HepG2 (cell line): ENCODE results near the gene CDK6. TPM values are rescaled to one million over a fixed set of nuclear protein-coding genes. Genes with fewer than 3 reads are reported as not detected.

Source experiments
- BRD4 ChIP-seq: sonication (generic); formaldehyde crosslinking; IDR thresholded peaks from 2 replicates; pipeline ENCODE4 v1.4.0; 2020; ENCODE audit warnings: missing genetic modification reagents
- ELF1 ChIP-seq: sonication (generic); formaldehyde crosslinking; IDR thresholded peaks from 2 replicates; pipeline ENCODE4 v1.4.0; 2020; ENCODE audit warnings: missing genetic modification reagents
- HMGXB4 ChIP-seq, 2 experiments: sonication (generic) in 1 of 2; formaldehyde crosslinking in 1 of 2; IDR thresholded peaks; 2 replicates each; pipeline versions ENCODE4 v1.4.0 to v1.6.1; 2018 to 2020; ENCODE audit warnings: missing genetic modification reagents in 2 of 2, borderline replicate concordance in 1 of 2, low read depth in 1 of 2, mild to moderate bottlenecking in 1 of 2, missing biosample characterization in 1 of 2
- HNRNPUL1 ChIP-seq: fragments of 200-400 bp; formaldehyde crosslinking; IDR thresholded peaks from 2 replicates; pipeline ENCODE4 v1.6.1; 2017; ENCODE audit warnings: low read depth, mild to moderate bottlenecking, low read length, moderate library complexity
- KDM3A ChIP-seq: IDR thresholded peaks from 2 replicates; pipeline ENCODE4 v1.6.1; 2018; ENCODE audit warnings: low read depth, missing compliant biosample characterization
- KLF9 ChIP-seq: IDR thresholded peaks from 2 replicates; pipeline ENCODE4 v1.6.1; 2016; ENCODE audit warnings: low read depth
- NKX3-1 ChIP-seq: sonication (generic); formaldehyde crosslinking; IDR thresholded peaks from 2 replicates; pipeline ENCODE4 v1.5.0; 2020; ENCODE audit warnings: missing genetic modification reagents
- POGZ ChIP-seq: sonication (generic); formaldehyde crosslinking; IDR thresholded peaks from 2 replicates; pipeline ENCODE4 v1.4.0; 2020; ENCODE audit warnings: mild to moderate bottlenecking, missing genetic modification reagents
- RAD21 ChIP-seq: fragments of 450-650 bp; formaldehyde crosslinking; IDR thresholded peaks from 2 replicates; pipeline ENCODE4 v1.5.0; 2020; ENCODE audit warnings: mild to moderate bottlenecking
- RFX1 ChIP-seq: fragments of 450-650 bp; IDR thresholded peaks from 2 replicates; pipeline ENCODE4 v1.6.1; 2017
- SMAD1 ChIP-seq: sonication (generic); formaldehyde crosslinking; IDR thresholded peaks from 2 replicates; pipeline ENCODE4 v1.4.0; 2020; ENCODE audit warnings: missing genetic modification reagents, low read depth, mild to moderate bottlenecking, borderline replicate concordance
- SRSF1 ChIP-seq: fragments of 200-400 bp; formaldehyde crosslinking; optimal IDR thresholded peaks from 2 replicates; pipeline ENCODE3; 2017; ENCODE audit warnings: mild to moderate bottlenecking, low read depth, low read length, moderate library complexity
- YEATS2 ChIP-seq: sonication (generic); formaldehyde crosslinking; IDR thresholded peaks from 2 replicates; pipeline ENCODE4 v1.4.0; 2020; ENCODE audit warnings: missing genetic modification reagents, borderline replicate concordance
- ZBTB38 ChIP-seq: sonication (generic); formaldehyde crosslinking; IDR thresholded peaks from 2 replicates; pipeline ENCODE4 v1.5.1; 2020; ENCODE audit warnings: mild to moderate bottlenecking, missing genetic modification reagents
- ZBTB40 ChIP-seq, 2 experiments: fragments of 450-650 bp in 1 of 2; sonication (generic) in 1 of 2; formaldehyde crosslinking in 1 of 2; IDR thresholded peaks; 2 replicates each; pipeline versions ENCODE4 v1.6.1 to v1.8.0; 2016 to 2022; ENCODE audit warnings: antibody characterized with exemption in 1 of 2, mild to moderate bottlenecking in 1 of 2, missing genetic modification reagents in 1 of 2
- ZC3H13 ChIP-seq: sonication (generic); formaldehyde crosslinking; IDR thresholded peaks from 2 replicates; pipeline ENCODE4 v1.8.1; 2023; ENCODE audit warnings: mild to moderate bottlenecking, missing genetic modification reagents, moderate library complexity
- ZMAT3 ChIP-seq: sonication (generic); formaldehyde crosslinking; conservative IDR thresholded peaks from 2 replicates; pipeline ENCODE4 v1.7.0; 2021; ENCODE audit warnings: missing genetic modification reagents
- ZNF556 ChIP-seq: sonication (generic); formaldehyde crosslinking; IDR thresholded peaks from 2 replicates; pipeline ENCODE4 v1.4.0; 2020; ENCODE audit warnings: mild to moderate bottlenecking, missing genetic modification reagents, borderline replicate concordance
- polyA plus RNA-seq, 8 experiments: library from polyadenylated mRNA; depleted of rRNA in 3 of 8; stranded (reverse) in 7 of 8; unstranded in 1 of 8; fragments of >200 nt; fragmentation: Illumina TruSeq in 4 of 8; extraction: Trizol in 4 of 8; gene quantifications; 2 replicates each; pipeline versions ENCODE4 v1.2.1 to v1.2.3, GENCODE V29; 2011 to 2016; ENCODE audit warnings: low read depth in 4 of 8, missing spikeins in 1 of 8, mixed read lengths in 1 of 8; ENCODE audit not compliant: insufficient read depth in 1 of 8
- total RNA-seq, 5 experiments: library from RNA; depleted of rRNA; stranded (reverse); fragments of >200 nt; fragmentation: Illumina TruSeq; extraction: Trizol; gene quantifications; 2 replicates each; pipeline ENCODE4 v1.2.3, GENCODE V29; 2016; ENCODE audit warnings: low read depth in 1 of 5
- TF ChIP-seq, protein P1 (sequence below): sonication (generic); formaldehyde crosslinking; IDR thresholded peaks from 2 replicates; pipeline ENCODE4 v1.8.0; 2022; ENCODE audit warnings: mild to moderate bottlenecking, missing genetic modification reagents, moderate library complexity

CDK6 gene
- total and polyA plus RNA-seq, 2 of the 13 experiments (the other 11 are each of a cell fraction or from before 2014, with no cell fraction given) = 34.6 to 90.8 TPM

GRCh38 chr7:92682903-92683539 is 153.4 kb downstream of the CDK6 start (continued):
- TF ChIP-seq ZBTB40 (IDR thresholded peaks at IDR 0.05) (no peak), ZBTB40 (CRISPR knock-in tag; IDR thresholded peaks at IDR 0.05) (no peak), RAD21 (CRISPR knock-in tag) (no peak), ELF1 (no peak), RFX1 (0 out of 2 replicates have a peak, but pooled peaks have one; percentile 7), BRD4 (CRISPR knock-in tag) (no peak), YEATS2 (CRISPR knock-in tag) (no peak), HMGXB4 (CRISPR knock-in tag; IDR thresholded peaks at IDR 0.05; ENCODE audit: borderline replicate concordance in 1 of 2, low read depth in 1 of 2) (0 out of 4 replicates have a peak, but pooled peaks of 1 of the 2 experiments have one; percentile 12), SRSF1 (no peak), ZMAT3 (CRISPR knock-in tag) (no peak), ZBTB38 (CRISPR knock-in tag) (no peak), KDM3A (CRISPR knock-in tag) (no peak), HNRNPUL1 (no peak), SMAD1 (CRISPR knock-in tag) (no peak), KLF9 (CRISPR knock-in tag) (no peak), POGZ (CRISPR knock-in tag) (no peak), NKX3-1 (0 out of 2 replicates have a peak, but pooled peaks have one; percentile 27), ZC3H13 (CRISPR knock-in tag) (no peak), ZNF556 (CRISPR knock-in tag) (no peak)
- TF ChIP-seq, protein P1, sequence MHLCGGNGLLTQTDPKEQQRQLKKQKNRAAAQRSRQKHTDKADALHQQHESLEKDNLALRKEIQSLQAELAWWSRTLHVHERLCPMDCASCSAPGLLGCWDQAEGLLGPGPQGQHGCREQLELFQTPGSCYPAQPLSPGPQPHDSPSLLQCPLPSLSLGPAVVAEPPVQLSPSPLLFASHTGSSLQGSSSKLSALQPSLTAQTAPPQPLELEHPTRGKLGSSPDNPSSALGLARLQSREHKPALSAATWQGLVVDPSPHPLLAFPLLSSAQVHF (CRISPR knock-in tag) = no peak
